B cell (primary cell): ENCODE data around the gene STXBP4. TPM values are rescaled to one million over a fixed set of nuclear protein-coding genes. Genes with fewer than 3 reads are reported as not detected.

Experiments used
- ATAC-seq: fragments of 200-7000 bp; cut with Tn5 transposase; one replicate; pipeline ENCODE4 v1.10.0; 2021; ENCODE audit warnings: low read depth, mild to moderate bottlenecking, moderate number of reproducible peaks, moderate library complexity
- CTCF ChIA-PET: fragments of 350-600 bp; sonication (Branson Sonifier 250); formaldehyde crosslinking; loops from one replicate; lab custom pipeline; 2021; ENCODE audit warnings: antibody characterized with exemption, inconsistent platforms; lab: Charles Lee
- POLR2A ChIA-PET: fragments of 350-600 bp; sonication (Branson Sonifier 250); formaldehyde crosslinking; loops from one replicate; lab custom pipeline; 2021; ENCODE audit warnings: antibody characterized with exemption; lab: Charles Lee
- DNase-seq: peaks from one replicate; pipeline ENCODE4 v3.0.0; 2013
- H2AFZ ChIP-seq: 2 replicates; pipeline ENCODE4 v1.6.1; 2012; ENCODE audit warnings: mild to moderate bottlenecking, low read depth, low read length; ENCODE audit not compliant: insufficient read depth, poor library complexity, severe bottlenecking
- H3K27ac ChIP-seq, 2 donors: 1 replicate in 1 of 2; 2 replicates in 1 of 2; pipeline ENCODE4 v1.5.1; 2012 to 2013; ENCODE audit warnings: low read length in 2 of 2, mild to moderate bottlenecking in 2 of 2, moderate library complexity in 1 of 2
- H3K27me3 ChIP-seq, 4 experiments: fragments of 200-600 bp in 1 of 4; sonication (generic) in 1 of 4; replicated peaks in 1 of 4; 1 replicate in 2 of 4; 2 replicates in 2 of 4; pipeline versions ENCODE4 v1.6.1 to v1.7.0; 2013 to 2016; ENCODE audit warnings: low read length in 3 of 4, mild to moderate bottlenecking in 2 of 4, mixed read lengths in 1 of 4, moderate library complexity in 1 of 4; ENCODE audit not compliant: insufficient read depth in 4 of 4, control insufficient read depth in 3 of 4; ENCODE audit errors: control extremely low read depth in 1 of 4
- H3K36me3 ChIP-seq, 2 experiments: replicated peaks in 1 of 2; 1 replicate in 1 of 2; 2 replicates in 1 of 2; pipeline versions ENCODE4 v1.6.1 to v1.7.1; 2013; ENCODE audit warnings: low read length in 1 of 2; ENCODE audit not compliant: insufficient read depth in 2 of 2, control insufficient read depth in 1 of 2; ENCODE audit errors: control extremely low read depth in 1 of 2, extremely low read depth in 1 of 2
- H3K4me1 ChIP-seq, 2 donors: fragments of 200-600 bp in 1 of 2; sonication (generic) in 1 of 2; 1 replicate in 1 of 2; 2 replicates in 1 of 2; pipeline versions ENCODE4 v1.5.1 to v1.6.1; 2013 to 2017; ENCODE audit warnings: low read length in 2 of 2; ENCODE audit not compliant: control insufficient read depth in 2 of 2, insufficient read depth in 2 of 2
- H3K4me2 ChIP-seq: replicated peaks from 2 replicates; pipeline ENCODE3; 2012; ENCODE audit warnings: mild to moderate bottlenecking, low read depth, low read length; ENCODE audit not compliant: poor library complexity, severe bottlenecking
- H3K4me3 ChIP-seq, 5 experiments: fragments of 200-600 bp in 1 of 5; sonication (generic) in 1 of 5; 1 replicate in 3 of 5; 2 replicates in 2 of 5; pipeline versions ENCODE4 v1.5.1 to v1.7.0; 2011 to 2016; ENCODE audit warnings: low read length in 4 of 5, mild to moderate bottlenecking in 4 of 5, low read depth in 2 of 5, control low read depth in 1 of 5, moderate library complexity in 1 of 5; ENCODE audit not compliant: insufficient read depth in 1 of 5; ENCODE audit errors: control extremely low read depth in 1 of 5, extremely low read depth in 1 of 5
- H3K79me2 ChIP-seq: fragments of 200-600 bp; sonication (generic); one replicate; pipeline ENCODE4 v1.6.0; 2016; ENCODE audit warnings: low read length; ENCODE audit not compliant: control insufficient read depth, insufficient read depth
- H3K9ac ChIP-seq: fragments of 200-600 bp; sonication (generic); 2 replicates; pipeline ENCODE4 v1.6.1; 2017; ENCODE audit warnings: mild to moderate bottlenecking, low read length, moderate library complexity
- H3K9me3 ChIP-seq, 3 donors: one replicate each; pipeline versions ENCODE4 v1.6.1 to v1.7.1; 2013; ENCODE audit warnings: low read length in 2 of 3; ENCODE audit not compliant: control insufficient read depth in 2 of 3, insufficient read depth in 1 of 3; ENCODE audit errors: control extremely low read depth in 1 of 3
- H4K20me1 ChIP-seq: 2 replicates; pipeline ENCODE4 v1.6.0; 2012; ENCODE audit warnings: mild to moderate bottlenecking, low read length; ENCODE audit not compliant: insufficient read depth, control insufficient read depth, poor library complexity, severe bottlenecking
- H3K27ac Mint-ChIP-seq: one replicate; pipeline ENCODE4 v1.8.0; 2021; ENCODE audit warnings: mixed read lengths
- H3K27me3 Mint-ChIP-seq: one replicate; pipeline ENCODE4 v1.8.0; 2021; ENCODE audit warnings: mixed read lengths
- H3K4me1 Mint-ChIP-seq: one replicate; pipeline ENCODE4 v1.8.0; 2021; ENCODE audit warnings: mixed read lengths
- H3K4me3 Mint-ChIP-seq: one replicate; pipeline ENCODE4 v1.8.0; 2021; ENCODE audit warnings: mixed read lengths
- H3K9me3 Mint-ChIP-seq: one replicate; pipeline ENCODE4 v1.8.0; 2022; ENCODE audit warnings: mixed read lengths; ENCODE audit not compliant: insufficient read depth
- EZH2 ChIP-seq: IDR thresholded peaks from 2 replicates; pipeline ENCODE4 v1.6.1; 2012; ENCODE audit warnings: borderline replicate concordance, low read depth, mild to moderate bottlenecking, moderate library complexity, low read length; ENCODE audit not compliant: insufficient read depth, poor library complexity, severe bottlenecking
- intact Hi-C: fragments of 100-400 bp; cut with micrococcal nuclease; formaldehyde crosslinking; loops from one replicate; pipeline ENCODE4 v1.10.0; 2022
- polyA plus RNA-seq: library from polyadenylated mRNA; depleted of rRNA; stranded (reverse); fragments of >200 nt; gene quantifications from 2 replicates; pipeline ENCODE4 v1.2.3, GENCODE V29; 2012
- total RNA-seq, 2 donors: library from RNA; stranded (reverse); fragments of 120-200 nt in 1 of 2; gene quantifications; 1 replicate in 1 of 2; 2 replicates in 1 of 2; pipeline versions ENCODE4 v1.2.3 to v1.2.4, GENCODE V29; 2013 to 2022
- TF ChIP-seq, protein P1 (sequence below): fragments of 200-600 bp; IDR thresholded peaks from one replicate; pipeline ENCODE4 v1.8.0; 2022; ENCODE audit warnings: antibody characterized with exemption, mild to moderate bottlenecking

The STXBP4 gene
- total and polyA plus RNA-seq, 2 donors (not counting 1 experiment from before 2014, with no cell fraction given): 1.2 to 11.4 TPM

DNA sequence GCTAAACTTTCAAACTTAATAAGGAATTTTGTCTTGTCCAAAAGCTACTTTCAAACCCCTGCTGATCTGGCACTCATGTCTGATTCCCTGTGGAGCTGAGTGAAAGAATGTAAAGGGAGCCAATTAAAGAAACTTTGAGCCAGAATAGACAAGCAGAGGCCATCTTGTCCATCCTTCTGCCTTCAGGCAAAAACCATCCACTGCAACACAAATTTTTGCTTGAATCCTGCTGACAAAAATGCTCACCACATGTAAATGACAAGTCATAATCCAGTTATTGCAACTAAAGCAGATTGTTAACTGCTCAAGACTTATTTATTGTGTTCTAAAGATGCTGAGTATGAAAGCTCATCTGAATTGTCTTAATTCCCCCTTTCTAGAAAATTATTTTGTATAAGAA is 172.2 kb downstream of the STXBP4 start:
- H3K9me3 Mint-ChIP-seq: no peaks in the 10 kb centered on the region
- Histone ChIP-seq H3K4me2 (no peak overlapping the region), H3K79me2 (no peaks in the 10 kb centered on the region), H4K20me1 (no peaks in the 10 kb centered on the region), H3K27me3 (no peaks in the 10 kb centered on the region), H3K9ac (no peak overlapping the region), H3K36me3 (no peaks in the 10 kb centered on the region), H3K9me3 (no peaks in the 10 kb centered on the region), H3K27ac (no peak overlapping the region), H3K4me3 (no peak overlapping the region), H3K4me1 (no peaks in the 10 kb centered on the region), H2AFZ (no peak overlapping the region)
- no peak overlapping the region for H3K27ac Mint-ChIP-seq
- POLR2A ChIA-PET: no interaction called here
- CTCF ChIA-PET: no interaction called here
- no peak for DNase-seq
- no peaks in the 10 kb centered on the region for H3K4me1 Mint-ChIP-seq
- intact Hi-C loops: no loop called here
- ATAC-seq: no peak
- no peak overlapping the region for H3K4me3 Mint-ChIP-seq
- TF ChIP-seq EZH2: no peak
- TF ChIP-seq, protein P1, sequence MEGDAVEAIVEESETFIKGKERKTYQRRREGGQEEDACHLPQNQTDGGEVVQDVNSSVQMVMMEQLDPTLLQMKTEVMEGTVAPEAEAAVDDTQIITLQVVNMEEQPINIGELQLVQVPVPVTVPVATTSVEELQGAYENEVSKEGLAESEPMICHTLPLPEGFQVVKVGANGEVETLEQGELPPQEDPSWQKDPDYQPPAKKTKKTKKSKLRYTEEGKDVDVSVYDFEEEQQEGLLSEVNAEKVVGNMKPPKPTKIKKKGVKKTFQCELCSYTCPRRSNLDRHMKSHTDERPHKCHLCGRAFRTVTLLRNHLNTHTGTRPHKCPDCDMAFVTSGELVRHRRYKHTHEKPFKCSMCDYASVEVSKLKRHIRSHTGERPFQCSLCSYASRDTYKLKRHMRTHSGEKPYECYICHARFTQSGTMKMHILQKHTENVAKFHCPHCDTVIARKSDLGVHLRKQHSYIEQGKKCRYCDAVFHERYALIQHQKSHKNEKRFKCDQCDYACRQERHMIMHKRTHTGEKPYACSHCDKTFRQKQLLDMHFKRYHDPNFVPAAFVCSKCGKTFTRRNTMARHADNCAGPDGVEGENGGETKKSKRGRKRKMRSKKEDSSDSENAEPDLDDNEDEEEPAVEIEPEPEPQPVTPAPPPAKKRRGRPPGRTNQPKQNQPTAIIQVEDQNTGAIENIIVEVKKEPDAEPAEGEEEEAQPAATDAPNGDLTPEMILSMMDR: no peak
- no peaks in the 10 kb centered on the region for H3K27me3 Mint-ChIP-seq

DNA sequence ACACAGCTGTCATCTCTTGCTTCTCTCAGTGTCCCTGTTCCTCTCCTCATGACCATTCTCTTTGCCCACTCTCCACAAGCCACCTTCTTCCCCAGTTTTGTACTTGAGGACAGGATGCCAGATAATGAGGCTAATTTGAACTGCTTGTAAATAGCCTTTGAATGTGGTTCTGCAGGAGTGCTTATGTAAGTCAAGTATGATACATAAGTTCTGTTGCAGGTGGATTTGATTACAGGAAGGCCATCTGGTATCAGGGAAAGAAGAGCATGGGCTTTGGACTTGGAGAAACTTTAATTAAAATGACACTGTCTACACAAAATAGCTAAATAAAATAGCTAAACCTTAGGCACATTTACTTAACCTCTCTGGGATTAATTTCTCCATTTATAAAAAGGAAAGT is 176.0 kb downstream of the STXBP4 start:
- Mint-ChIP-seq H3K4me1 (no peaks in the 10 kb centered on the region), H3K4me3 (no peak overlapping the region), H3K9me3 (no peaks in the 10 kb centered on the region), H3K27ac (no peak overlapping the region), H3K27me3 (no peaks in the 10 kb centered on the region)
- Histone ChIP-seq H3K4me1 (no peaks in the 10 kb centered on the region), H3K27ac (no peak overlapping the region), H4K20me1 (no peaks in the 10 kb centered on the region), H3K4me2 (no peak overlapping the region), H3K27me3 (no peaks in the 10 kb centered on the region), H3K4me3 (no peak overlapping the region), H3K9me3 (no peaks in the 10 kb centered on the region), H3K36me3 (no peaks in the 10 kb centered on the region), H3K79me2 (no peaks in the 10 kb centered on the region), H3K9ac (no peak overlapping the region), H2AFZ (no peak overlapping the region)
- POLR2A ChIA-PET: no interaction called here
- no peak for DNase-seq
- CTCF ChIA-PET: no interaction called here
- TF ChIP-seq EZH2: no peak
- TF ChIP-seq, protein P1: no peak
- intact Hi-C loops: no loop called here
- no peak for ATAC-seq
